Measurements from ENCODE around the gene FMNL2. TPM values are rescaled to one million over a fixed set of nuclear protein-coding genes. Genes with fewer than 3 reads are reported as not detected.

FMNL2 gene
- total RNA-seq, 1 experiment from 2014 or later = 38.2 TPM

- Histone ChIP-seq H3K4me1 (no peaks in the 10 kb centered on the region), H3K36me3 (ENCODE audit: control insufficient read depth, insufficient read depth, low read length) (no peaks in the 10 kb centered on the region; the same call in 1 of the 2 replicates), H3K9me3 (no peaks in the 10 kb centered on the region), H3K4me3 (ENCODE audit: low read depth, low read length) (no peak overlapping the region), H3K27me3 (replicated peaks; ENCODE audit: control insufficient read depth, insufficient read depth, low read length) (no peaks in the 10 kb centered on the region)
- POLR2A ChIA-PET = no interaction called here
- no peak for TF ChIP-seq CTCF (IDR thresholded peaks at IDR 0.05; ENCODE audit: insufficient read depth in 1 of 2, low read depth in 1 of 2, low read length in 1 of 2, severe bottlenecking in 1 of 2, unreplicated experiment in 1 of 2)
- H3K27me3 Mint-ChIP-seq (ENCODE audit: insufficient read depth, unreplicated experiment) = no peaks in the 10 kb centered on the region
- intact Hi-C loops (cut with micrococcal nuclease; ENCODE audit: unreplicated experiment) = no loop called here
- DNase-seq = no peak
- no peak overlapping the region for H3K4me3 Mint-ChIP-seq (ENCODE audit: unreplicated experiment)
- peaks cover 14% of the 10 kb centered on the region for H3K36me3 Mint-ChIP-seq (ENCODE audit: insufficient read depth, unreplicated experiment)
- no peaks in the 10 kb centered on the region for H3K4me1 Mint-ChIP-seq (ENCODE audit: low read depth, unreplicated experiment)
- H3K27ac Mint-ChIP-seq (ENCODE audit: unreplicated experiment) = no peak overlapping the region
- no peaks in the 10 kb centered on the region for H3K9me3 Mint-ChIP-seq (ENCODE audit: unreplicated experiment)
- BruUV-seq (replicated peaks) = no TSS peak
- CTCF ChIA-PET = no interaction called here
These were observed 272.9 kb downstream of the FMNL2 start for GRCh38 chr2:152607793-152608300.

- H3K4me3 Mint-ChIP-seq (ENCODE audit: unreplicated experiment) = no peak overlapping the region
- DNase-seq = no peak
- H3K4me1 ChIP-seq = peaks cover 2% of the 10 kb centered on the region; the same call in 1 of the 2 replicates
- TF ChIP-seq CTCF (IDR thresholded peaks at IDR 0.05; ENCODE audit: insufficient read depth in 1 of 2, low read depth in 1 of 2, low read length in 1 of 2, severe bottlenecking in 1 of 2, unreplicated experiment in 1 of 2) = no peak
- BruUV-seq (replicated peaks) = no TSS peak
- no peaks in the 10 kb centered on the region for H3K9me3 Mint-ChIP-seq (ENCODE audit: unreplicated experiment)
- intact Hi-C loops (cut with micrococcal nuclease; ENCODE audit: unreplicated experiment) = no loop called here
- H3K27me3 Mint-ChIP-seq (ENCODE audit: insufficient read depth, unreplicated experiment) = no peaks in the 10 kb centered on the region
- H3K27ac Mint-ChIP-seq (ENCODE audit: unreplicated experiment) = no peak overlapping the region
- ChIA-PET CTCF (no interaction called here), POLR2A (no interaction called here)
- no peaks in the 10 kb centered on the region for H3K4me1 Mint-ChIP-seq (ENCODE audit: low read depth, unreplicated experiment)
- H3K27me3 ChIP-seq (replicated peaks; ENCODE audit: control insufficient read depth, insufficient read depth, low read length) = no peaks in the 10 kb centered on the region
- no peaks in the 10 kb centered on the region for H3K9me3 ChIP-seq
- H3K36me3 Mint-ChIP-seq (ENCODE audit: insufficient read depth, unreplicated experiment) = peaks cover 14% of the 10 kb centered on the region
- no peaks in the 10 kb centered on the region; the same call in 1 of the 2 replicates for H3K36me3 ChIP-seq (ENCODE audit: control insufficient read depth, insufficient read depth, low read length)
- H3K4me3 ChIP-seq (ENCODE audit: low read depth, low read length) = no peak overlapping the region
These were observed 274.2 kb downstream of the FMNL2 start for GRCh38 chr2:152609154-152609553.

GRCh38 chr2:152609699-152610098 is 274.7 kb downstream of the FMNL2 start:
- H3K36me3 Mint-ChIP-seq (ENCODE audit: insufficient read depth, unreplicated experiment) = peaks cover 14% of the 10 kb centered on the region
- Histone ChIP-seq H3K27me3 (replicated peaks; ENCODE audit: control insufficient read depth, insufficient read depth, low read length) (no peaks in the 10 kb centered on the region), H3K9me3 (no peaks in the 10 kb centered on the region), H3K36me3 (ENCODE audit: control insufficient read depth, insufficient read depth, low read length) (no peaks in the 10 kb centered on the region; the same call in 1 of the 2 replicates), H3K4me3 (ENCODE audit: low read depth, low read length) (no peak overlapping the region), H3K4me1 (peaks cover 7% of the 10 kb centered on the region; the same call in 1 of the 2 replicates)
- H3K27me3 Mint-ChIP-seq (ENCODE audit: insufficient read depth, unreplicated experiment) = no peaks in the 10 kb centered on the region
- no peaks in the 10 kb centered on the region for H3K9me3 Mint-ChIP-seq (ENCODE audit: unreplicated experiment)
- H3K27ac Mint-ChIP-seq (ENCODE audit: unreplicated experiment) = no peak overlapping the region
- no peak overlapping the region for H3K4me3 Mint-ChIP-seq (ENCODE audit: unreplicated experiment)
- BruUV-seq (replicated peaks) = no TSS peak
- intact Hi-C loops (cut with micrococcal nuclease; ENCODE audit: unreplicated experiment) = no loop called here
- peaks cover 3% of the 10 kb centered on the region for H3K4me1 Mint-ChIP-seq (ENCODE audit: low read depth, unreplicated experiment)
- ChIA-PET POLR2A (no interaction called here), CTCF (no interaction called here)
- no peak for TF ChIP-seq CTCF (IDR thresholded peaks at IDR 0.05; ENCODE audit: insufficient read depth in 1 of 2, low read depth in 1 of 2, low read length in 1 of 2, severe bottlenecking in 1 of 2, unreplicated experiment in 1 of 2)
- DNase-seq = no peak
